GM12875 (cell line): Measurements from ENCODE around the gene CNIH4.

Experiments used
- H3K4me3 ChIP-seq: one replicate; pipeline ENCODE4 v1.5.1; 2011; ENCODE audit warnings: low read depth, low read length, control low read depth
- TF ChIP-seq, protein P1 (sequence below): IDR thresholded peaks from 2 replicates; pipeline ENCODE4 v1.5.1; 2011; ENCODE audit warnings: low read depth, mild to moderate bottlenecking, control low read depth, inconsistent platforms, low read length, moderate library complexity, borderline replicate concordance; ENCODE audit not compliant: insufficient read depth

The CNIH4 gene

DNA sequence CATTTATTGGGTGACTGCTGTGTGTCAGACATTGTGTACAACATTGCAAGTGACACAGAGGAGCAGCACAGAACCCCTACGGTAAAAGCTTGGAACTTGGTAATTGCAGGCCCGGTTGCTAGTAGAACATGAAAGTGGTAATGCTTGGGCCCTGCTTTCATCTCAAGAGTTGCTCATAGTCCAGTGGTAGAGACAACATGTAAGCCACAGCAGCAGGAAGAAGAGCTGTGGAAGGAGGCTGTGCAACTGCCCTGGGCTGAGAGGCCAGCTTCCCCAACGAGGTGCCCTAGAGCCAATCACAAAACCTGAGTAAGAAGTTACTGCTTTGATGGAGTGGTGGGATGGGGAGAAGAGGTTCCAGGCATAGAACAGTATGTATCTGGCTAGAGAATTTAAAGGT lies 18.4 kb downstream of the CNIH4 start:
- TF ChIP-seq, protein P1, sequence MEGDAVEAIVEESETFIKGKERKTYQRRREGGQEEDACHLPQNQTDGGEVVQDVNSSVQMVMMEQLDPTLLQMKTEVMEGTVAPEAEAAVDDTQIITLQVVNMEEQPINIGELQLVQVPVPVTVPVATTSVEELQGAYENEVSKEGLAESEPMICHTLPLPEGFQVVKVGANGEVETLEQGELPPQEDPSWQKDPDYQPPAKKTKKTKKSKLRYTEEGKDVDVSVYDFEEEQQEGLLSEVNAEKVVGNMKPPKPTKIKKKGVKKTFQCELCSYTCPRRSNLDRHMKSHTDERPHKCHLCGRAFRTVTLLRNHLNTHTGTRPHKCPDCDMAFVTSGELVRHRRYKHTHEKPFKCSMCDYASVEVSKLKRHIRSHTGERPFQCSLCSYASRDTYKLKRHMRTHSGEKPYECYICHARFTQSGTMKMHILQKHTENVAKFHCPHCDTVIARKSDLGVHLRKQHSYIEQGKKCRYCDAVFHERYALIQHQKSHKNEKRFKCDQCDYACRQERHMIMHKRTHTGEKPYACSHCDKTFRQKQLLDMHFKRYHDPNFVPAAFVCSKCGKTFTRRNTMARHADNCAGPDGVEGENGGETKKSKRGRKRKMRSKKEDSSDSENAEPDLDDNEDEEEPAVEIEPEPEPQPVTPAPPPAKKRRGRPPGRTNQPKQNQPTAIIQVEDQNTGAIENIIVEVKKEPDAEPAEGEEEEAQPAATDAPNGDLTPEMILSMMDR = no peak
- H3K4me3 ChIP-seq = no peak overlapping the region

DNA sequence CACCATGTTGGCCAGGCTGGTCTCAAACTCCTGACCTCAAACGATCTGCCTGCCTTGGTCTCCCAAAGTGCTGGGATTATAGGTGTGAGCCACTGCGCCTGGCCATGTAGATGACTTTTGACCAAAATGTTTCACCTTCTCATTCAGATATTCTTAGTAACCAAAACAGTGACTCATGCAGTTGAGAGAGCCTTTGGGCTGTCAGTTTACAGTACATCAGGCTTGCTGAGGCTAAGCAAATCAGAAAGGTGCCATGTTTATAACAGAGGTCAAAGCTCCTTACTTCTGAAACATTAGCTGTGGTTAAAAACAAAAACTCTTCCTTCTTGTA lies 21.0 kb downstream of the CNIH4 start:
- H3K4me3 ChIP-seq = no peak overlapping the region
- TF ChIP-seq, protein P1 = no peak

DNA sequence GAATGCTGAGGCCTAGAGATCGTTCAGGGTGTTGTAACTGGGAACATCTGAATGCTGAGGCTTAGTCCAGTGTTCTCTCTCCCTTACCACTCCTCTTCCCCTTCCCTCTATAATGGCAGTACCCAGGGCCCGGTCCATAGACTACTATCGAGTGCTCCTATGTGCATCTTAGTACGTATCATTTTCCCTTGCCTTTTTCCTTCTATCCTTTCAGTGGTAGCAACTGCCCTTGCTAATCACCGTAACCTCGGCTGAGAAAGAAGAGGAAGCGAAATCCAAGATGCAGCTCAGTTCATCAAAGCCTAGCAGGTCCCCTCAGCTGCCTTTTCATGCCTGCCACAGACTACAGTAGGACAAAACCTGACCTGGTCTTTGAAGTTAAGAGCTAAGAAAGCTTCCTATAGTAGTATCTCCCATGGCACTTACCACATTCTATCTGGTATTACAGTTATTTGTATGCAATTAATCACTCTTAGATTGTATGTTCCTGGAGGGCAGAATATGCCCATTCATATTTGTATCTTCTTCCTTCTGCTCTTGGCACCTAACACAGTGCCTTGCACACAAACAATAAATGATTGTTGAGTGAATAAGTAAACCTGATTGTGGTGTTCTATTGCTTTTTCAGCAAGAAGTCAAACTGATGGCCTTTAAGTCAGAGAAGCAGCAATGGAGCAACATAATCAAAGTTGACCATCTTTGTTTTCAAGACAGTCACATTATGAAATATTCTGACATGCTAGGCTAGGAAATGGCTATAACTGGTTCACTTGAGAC lies 22.4 kb downstream of the CNIH4 start:
- TF ChIP-seq, protein P1 = no peak
- no peak overlapping the region for H3K4me3 ChIP-seq

DNA sequence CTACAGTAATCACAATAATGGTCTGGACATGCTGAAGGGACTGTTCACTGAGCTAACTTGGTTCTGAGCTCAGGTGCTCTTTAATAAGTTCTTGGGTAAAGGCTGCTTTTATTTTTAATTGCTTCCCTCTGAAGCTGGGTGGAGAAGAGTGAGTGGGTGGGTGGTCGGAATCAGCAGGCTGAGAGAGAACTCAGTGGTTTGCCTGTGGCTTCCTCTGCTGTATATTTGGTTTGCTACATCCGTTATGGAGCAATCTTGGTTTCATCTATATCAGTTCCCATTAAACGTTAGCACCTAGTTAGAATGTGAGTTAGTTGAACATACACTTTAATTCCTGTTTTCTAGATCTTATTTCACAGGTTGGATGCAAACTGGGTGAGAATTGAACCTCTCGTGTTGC lies 23.3 kb downstream of the CNIH4 start:
- no peak overlapping the region for H3K4me3 ChIP-seq
- TF ChIP-seq, protein P1 = no peak

DNA sequence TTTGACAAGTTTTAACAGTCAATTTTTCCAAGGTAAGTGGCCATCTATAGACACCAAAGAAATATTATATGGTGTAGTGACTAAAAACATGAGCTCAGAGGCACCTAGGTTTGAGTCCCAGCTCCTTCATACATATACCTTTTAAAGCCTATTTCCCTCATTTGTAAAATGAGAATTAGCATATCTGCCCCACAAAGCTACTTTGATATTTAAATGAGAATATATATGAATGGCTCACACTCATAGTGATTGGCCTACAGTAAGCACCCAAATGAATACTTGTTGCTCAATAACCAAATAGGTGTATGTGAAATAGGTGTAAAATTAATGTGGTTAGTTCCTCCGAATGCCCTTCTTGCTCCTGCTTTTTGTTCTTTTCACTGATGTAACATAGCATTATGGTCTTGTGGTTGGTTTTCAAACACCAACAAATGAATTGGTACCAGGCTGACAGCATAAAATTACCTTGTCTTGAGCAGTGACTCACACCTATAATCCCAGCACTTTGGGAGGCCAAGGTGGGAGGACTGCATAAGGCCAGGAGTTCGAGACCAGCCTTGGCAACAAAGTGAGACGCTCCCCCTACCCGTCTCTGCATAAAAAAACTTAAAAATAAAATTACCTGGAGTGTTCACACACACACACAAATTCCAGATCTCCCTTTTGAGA lies 25.3 kb downstream of the CNIH4 start:
- TF ChIP-seq, protein P1 = no peak
- H3K4me3 ChIP-seq = no peak overlapping the region

DNA sequence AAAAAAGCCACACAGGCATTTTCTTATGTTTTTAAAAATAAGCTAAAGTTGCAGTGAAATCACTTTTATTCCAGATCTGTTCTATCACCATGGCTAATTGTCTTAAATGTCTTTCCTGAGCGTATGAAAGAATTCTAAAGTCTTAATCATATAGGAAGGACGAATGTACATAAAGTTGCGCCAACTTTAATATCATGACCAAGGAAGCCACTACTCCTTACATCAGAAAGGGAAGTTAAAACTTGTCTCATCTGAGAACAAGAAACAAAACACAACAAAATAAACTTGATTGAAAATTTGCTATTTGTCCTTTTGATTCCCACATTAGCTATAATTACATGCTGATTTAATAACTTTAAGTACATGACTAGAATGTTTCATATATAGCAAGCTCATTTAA lies 26.5 kb downstream of the CNIH4 start:
- TF ChIP-seq, protein P1 = no peak
- no peak overlapping the region for H3K4me3 ChIP-seq
